Tongue (tissue), 2 donors: Measurements from ENCODE around the gene PAN2. TPM values are rescaled to one million over a fixed set of nuclear protein-coding genes. Genes with fewer than 3 reads are reported as not detected.
A peak's percentile ranks its signal among the peaks of the same experiment; 100 is the strongest.
"Not testable (repeated sequence)": the region's sequence is repeated elsewhere in the genome, so short reads cannot be mapped to it uniquely, and the experiment has no call there.

Source experiments
- DNase-seq: peaks from one replicate; pipeline ENCODE4 v3.0.0-alpha.2; 2015
- total RNA-seq: library from RNA; depleted of rRNA; stranded (reverse); fragments of >200 nt; gene quantifications from one replicate; pipeline ENCODE4 v1.2.3, GENCODE V29; 2014

Gene PAN2
- total RNA-seq, 1 donor from 2014 or later = 60.4 TPM

DNA sequence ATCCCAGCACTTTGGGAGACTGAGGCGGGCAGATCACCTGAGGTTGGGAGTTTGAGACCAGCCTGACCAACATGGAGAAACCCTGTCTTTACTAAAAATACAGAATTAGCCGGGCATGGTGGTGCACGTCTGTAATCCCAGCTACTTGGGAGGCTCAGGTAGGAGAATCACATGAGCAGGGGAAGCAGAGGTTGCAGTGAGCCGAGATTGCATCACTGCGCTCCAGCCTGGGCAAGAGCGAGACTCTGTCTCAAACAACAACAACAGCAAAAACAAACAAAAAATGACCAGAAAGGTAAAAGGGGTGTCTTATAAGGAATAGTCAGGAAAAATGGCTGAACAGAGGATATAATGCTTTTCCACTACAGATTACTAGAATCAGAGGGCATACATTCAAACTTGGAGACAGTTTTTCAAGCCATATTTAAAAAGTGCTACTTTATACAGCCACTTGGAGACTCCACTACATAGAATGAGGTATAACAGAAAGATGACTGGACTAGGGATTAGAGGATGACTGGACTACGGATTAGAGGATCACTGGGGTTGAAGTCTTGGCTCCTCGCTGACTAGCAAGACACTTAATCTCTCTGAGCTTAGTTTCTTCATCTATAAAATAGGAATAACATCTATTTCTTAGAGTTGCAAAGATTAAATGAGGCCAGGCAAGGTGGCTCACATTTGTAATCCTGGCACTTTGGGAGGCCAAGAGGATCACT is 28.8 kb downstream of the PAN2 start:
- DNase-seq = no peak

GRCh38 chr12:56304276-56304675 is 29.5 kb downstream of the PAN2 start:
- DNase-seq = no peak

DNA sequence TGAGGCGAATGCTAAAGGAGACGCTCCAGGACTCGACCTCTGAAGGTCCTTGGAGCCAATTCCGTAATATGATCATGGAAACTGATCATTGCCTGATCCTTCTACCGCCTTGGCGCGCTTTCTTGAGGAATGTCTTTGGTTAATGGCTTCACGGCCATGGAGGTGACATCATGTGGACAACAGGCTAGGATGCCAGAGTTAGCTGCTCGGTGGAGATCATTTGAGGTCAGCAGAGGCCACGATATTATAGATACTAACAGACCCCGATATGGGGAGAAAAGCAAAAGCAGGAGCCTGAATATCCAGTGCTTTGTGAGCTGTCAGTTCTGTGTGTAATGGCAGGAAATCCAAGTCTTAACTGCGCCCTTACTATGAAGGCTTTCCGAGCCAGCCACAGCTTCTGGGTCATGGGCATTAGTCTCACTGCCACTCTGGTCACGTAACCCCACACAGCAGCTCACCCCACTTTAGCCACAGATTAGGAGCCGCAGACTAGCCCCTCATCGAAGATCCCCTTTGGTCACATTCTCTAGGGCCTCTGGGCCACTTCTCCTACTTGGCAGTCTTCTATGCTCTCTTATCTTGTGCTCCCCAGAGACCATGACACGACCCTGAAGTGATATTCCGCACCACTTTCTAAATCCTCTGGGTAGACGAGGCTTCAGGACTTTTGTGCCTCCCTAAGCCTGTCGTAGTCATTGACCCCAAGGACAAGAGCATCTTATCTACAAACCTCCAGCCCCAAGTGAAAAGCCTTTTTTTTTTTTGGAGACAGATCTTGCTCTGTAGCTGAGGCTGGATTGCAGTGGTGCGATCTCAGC is 32.9 kb downstream of the PAN2 start:
- DNase-seq = no peak

DNA sequence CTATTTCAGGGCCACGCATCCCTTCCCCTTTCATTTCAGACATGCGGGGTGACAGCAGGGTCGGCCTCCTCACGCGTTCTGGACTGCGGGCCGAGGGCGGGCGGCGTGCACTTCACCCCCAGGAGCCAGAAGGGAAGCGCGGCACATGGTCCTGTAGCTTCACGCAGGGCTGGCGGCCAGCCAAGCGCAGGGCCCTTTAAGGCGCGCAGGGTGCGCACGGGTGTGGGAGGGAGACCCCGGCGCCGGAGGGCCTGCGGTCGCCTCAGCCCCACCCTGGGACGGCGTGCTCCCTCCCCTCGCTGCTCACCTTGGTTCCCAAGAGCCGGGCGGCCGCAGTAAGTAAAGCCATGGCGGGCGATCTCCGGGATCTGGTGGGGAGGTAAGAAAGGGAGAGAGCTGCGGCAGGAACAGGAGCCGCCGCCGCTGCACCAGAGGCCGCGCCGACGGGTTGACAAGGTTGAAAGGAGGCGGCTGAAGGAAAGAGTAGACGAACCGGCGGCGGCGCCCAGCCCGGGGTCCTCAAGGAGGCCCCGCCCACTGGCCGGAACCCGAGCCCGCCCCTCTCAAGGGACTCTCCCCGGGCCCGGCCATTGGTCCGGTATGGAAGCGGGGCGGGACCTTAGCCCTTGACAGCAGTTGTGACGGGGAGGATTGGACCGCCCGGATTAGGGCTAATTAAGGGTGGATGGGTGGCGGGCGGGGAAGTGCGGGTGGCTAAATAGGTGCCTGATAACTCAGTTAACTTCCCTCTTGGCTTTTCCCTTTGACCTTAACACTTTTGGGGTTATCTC is 33.8 kb downstream of the PAN2 start, which contains the start of gene CS:
Gene CS, minus strand, starts transcription at position 478 of the 791 bp plus-strand sequence. Its CDS starts 129 bp downstream, at position 349.
- peak; percentile 99 for DNase-seq

DNA sequence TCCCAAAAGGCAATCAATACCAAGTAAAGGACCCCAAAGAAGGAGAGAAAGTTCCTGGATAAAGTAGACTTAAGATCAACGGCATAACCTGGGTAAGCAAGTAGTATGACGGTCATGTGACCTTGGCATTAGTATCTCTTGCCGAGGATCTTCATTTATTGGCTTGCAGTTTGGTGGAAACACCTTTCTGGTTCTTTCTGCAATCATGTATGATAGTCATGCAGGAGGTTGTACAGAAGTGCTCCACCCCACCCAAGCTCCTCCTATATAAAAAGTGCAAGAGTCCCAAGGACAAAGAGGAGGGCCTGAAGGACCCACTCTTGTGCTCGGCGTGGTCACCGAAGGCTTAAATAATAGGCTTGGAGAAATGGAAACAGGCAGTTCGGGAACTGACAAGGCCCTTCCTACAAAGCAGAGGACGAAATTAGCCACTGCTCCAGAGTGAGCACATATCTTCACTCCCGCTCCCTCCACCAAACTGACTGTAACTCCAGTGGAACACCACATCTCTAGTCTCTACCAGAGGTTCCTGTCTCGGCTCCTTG is 34.4 kb downstream of the PAN2 start:
- DNase-seq = no peak

GRCh38 chr12:56298828-56299227 is 35.0 kb downstream of the PAN2 start:
- DNase-seq = no peak

DNA sequence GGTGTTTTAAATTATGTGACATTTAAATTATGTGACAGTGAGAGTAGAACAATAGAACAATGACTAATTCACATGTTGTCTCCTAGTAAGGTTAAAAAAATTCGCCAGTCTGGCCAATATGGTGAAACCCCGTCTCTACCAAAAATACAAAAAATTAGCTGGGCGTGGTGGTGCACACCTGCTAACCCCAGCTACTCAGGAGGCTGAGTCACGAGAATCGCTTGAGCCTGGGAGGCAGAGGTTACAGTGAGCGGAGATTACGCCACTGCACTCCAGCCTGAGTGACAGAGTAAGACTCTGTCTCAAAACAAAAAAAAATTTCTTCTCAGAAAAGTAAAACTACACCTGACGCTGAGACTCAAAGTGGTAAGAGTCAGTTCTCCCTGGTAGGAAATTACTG is 36.4 kb downstream of the PAN2 start:
- no peak for DNase-seq

- no peak for DNase-seq
Observed at GRCh38 chr12:56296295-56296694, 37.5 kb downstream of the PAN2 start.

- DNase-seq = no peak
Observed at GRCh38 chr12:56293795-56294194, 40.0 kb downstream of the PAN2 start.

- no peak for DNase-seq
Observed at GRCh38 chr12:56288705-56289387, 45.0 kb downstream of the PAN2 start.

- DNase-seq = no peak
Observed at GRCh38 chr12:56286044-56286830, 47.6 kb downstream of the PAN2 start.

DNA sequence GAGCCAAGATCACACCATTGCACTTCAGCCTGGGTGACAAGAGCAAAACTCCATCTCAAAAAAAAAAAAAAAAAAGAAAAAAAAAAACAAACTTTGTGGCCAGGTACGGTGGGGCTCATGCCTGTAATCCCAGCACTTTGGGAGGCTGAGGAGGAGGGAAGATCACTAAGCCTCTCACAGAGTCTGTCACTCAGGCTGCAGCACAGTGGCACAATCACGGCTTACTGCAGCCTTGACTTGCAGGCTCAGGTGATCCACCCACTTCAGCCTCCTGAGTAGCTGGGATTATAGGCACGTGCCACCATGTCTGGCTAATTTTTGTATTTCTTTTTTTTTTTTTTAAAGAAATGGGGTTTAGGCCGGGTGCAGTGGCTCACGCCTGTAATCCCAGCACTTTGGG is 49.5 kb downstream of the PAN2 start:
- not testable (repeated sequence) for DNase-seq

- no peak for DNase-seq
Observed at GRCh38 chr12:56282579-56282978, 51.2 kb downstream of the PAN2 start.

DNA sequence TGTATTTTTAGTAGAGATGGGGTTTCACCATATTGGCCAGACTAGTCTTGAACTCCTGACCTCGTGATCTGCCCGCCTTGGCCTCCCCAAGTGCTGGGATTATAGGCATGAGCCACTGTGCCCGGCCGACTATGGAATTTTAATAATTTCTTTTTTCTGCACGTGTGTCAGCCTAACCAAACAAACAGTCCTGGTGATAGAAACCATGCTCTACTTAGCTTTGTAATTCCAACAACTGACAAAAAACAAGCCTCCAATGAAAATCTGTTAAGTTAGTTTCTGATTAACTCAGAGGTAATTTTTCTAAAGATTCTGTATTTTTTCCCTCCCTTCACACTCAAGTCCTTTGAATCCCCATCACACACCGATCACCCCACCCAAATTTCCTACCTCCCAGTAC is 51.8 kb downstream of the PAN2 start:
- no peak for DNase-seq

DNA sequence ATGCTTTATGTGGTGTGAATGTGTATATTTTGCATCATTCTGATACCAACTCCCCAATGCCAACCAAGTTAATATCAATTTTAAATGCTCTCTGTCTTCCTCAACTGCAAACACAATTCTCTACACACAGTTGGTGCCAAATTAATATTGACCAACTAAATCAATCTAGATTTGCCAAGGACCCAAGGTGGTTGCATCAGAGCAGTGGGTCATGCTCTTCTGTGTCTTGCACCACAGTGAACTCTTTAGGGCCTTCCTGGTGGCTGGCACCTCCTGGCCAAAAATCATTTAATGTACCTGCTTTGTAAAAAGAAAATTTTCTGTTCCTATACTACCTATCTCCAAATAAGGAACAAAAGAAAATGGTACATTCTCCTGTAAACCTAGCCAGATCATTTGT is 53.0 kb downstream of the PAN2 start:
- DNase-seq = no peak

DNA sequence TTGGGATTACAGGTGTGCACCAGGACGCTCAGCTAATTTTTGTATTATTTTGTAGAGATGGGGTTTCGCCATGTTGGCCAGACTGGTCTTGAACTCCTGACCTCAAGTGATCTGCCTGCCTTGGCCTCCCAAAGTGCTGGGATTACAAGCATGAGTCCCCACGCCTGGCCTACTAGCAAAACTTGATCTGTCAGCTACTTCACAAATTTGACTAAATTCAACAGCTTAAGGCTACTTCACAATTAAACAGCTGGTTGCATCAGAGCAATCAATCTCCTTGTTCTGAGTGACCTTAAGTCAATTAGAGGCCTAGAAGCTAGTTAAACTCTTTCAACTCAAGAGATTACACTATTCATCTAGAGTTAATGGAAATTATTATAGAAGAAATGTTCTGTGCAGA is 54.9 kb downstream of the PAN2 start:
- DNase-seq = no peak

- DNase-seq = no peak
Observed at GRCh38 chr12:56274299-56274698, 59.5 kb downstream of the PAN2 start.

DNA sequence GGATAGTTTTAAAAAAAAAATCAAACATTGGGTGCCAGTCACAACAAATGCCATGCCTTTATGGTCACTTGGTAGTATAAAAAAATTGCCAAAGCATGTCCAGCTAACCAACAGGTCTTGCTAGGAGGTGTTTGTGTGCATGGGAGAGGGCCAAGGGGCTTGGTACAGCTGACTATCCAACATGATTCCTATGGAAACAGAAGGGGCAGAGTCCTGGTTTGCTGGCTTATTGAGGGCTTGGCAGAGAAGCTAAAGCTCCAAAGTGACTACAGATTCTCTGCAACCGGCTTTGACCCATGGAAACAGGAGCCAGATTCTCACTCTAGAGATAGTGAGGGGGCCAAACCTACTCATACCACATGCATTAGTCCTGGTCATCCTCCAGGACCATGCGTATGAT is 61.3 kb downstream of the PAN2 start:
- DNase-seq = not testable (repeated sequence)

DNA sequence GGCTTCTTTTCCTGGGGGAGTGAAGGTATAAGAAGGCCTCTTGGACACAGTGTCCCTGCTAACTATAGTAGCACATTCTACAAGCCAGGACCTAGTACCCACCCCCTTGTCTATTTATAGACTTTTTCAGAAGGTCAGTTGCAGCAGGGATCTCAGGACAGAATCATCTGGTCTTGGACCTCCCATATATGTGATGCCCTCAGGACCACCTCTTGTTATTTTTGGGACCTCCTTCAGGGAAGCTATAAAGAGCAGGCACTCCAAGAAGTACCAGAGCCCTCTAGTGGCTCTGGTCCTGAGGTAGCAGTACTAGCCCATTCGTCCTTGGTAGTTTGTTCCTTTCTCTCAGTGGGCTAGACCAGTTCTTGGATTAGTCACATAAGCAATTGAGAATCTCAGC is 62.8 kb downstream of the PAN2 start:
- peak; percentile 58 for DNase-seq

DNA sequence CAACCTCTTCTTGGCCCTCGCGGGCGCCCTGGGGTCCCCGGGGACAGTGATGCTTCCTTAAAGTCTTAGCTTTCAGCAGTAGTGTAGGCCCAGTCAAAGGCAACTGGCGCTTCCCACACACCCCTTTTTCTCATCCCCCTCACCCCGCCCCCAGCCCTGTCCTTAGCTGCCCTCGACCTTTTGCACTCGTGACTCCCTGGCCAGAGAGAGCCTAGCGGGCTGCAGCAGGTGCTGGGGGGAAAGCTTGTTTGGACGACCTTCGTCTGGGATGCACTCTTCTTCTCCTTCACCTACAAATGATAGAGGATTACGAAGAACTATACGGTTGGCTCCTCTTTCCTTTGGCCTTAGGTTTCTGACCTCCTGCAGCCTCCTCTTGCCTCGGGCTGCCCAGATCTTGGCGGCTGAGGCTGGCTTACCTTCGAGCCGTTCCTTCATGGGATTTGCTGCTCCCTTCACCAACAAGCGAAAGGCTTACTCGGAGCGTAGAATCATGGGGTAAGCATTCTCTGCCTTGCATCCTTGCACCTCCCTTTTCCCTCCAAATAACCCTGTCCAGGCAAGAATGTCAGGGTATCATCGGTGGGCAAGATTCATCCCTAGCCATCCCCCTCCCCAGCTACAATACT is 66.2 kb downstream of the PAN2 start:
- DNase-seq = no peak
